GM12864 (cell line): Measurements from ENCODE around the gene MON2.

Source experiments
- DNase-seq: peaks from one replicate; pipeline ENCODE4 v3.0.0-alpha.2; 2011; ENCODE audit warnings: low read depth
- H3K4me3 ChIP-seq: 2 replicates; pipeline ENCODE4 v1.5.1; 2011; ENCODE audit warnings: mild to moderate bottlenecking, low read depth, low read length, control low read depth
- CTCF ChIP-seq: IDR thresholded peaks from 2 replicates; pipeline ENCODE4 v1.5.1; 2011; ENCODE audit warnings: low read depth, mild to moderate bottlenecking, moderate library complexity, low read length, control low read depth, inconsistent platforms; ENCODE audit errors: missing control alignments

The MON2 gene

GRCh38 chr12:62466018-62466593, 520 bp upstream of the MON2 start:
- DNase-seq = no peak

DNA sequence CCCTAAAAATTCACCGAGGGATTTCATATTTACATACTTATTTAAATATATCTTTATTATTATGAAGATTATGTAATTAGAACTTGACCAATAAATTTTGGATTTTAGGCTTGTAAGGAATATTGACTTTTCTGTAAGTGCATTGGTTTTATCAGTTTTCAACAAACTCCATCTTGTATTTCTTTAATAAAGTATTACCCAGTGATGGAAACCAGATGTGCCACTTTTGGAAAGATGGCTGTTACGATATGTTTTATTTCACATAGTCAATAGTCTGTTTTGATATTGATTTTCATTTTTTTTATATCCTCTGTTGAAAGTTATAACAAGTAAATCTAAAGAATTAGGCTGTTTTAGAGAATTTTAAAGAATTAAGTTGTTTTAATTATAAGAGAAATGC, 1.8 kb downstream of the MON2 start:
- no peak for DNase-seq
- peak overlapping the region; percentile 100; the same call in 1 of the 2 replicates for H3K4me3 ChIP-seq
- no peak for TF ChIP-seq CTCF

More at GRCh38 chr12:62466018-62466593, 520 bp upstream of the MON2 start:
- H3K4me3 ChIP-seq = peak overlapping the region; percentile 100
- no peak for TF ChIP-seq CTCF

GRCh38 chr12:62468935-62469334, 2.3 kb downstream of the MON2 start:
- DNase-seq = no peak
- TF ChIP-seq CTCF = no peak
- peak overlapping the region; percentile 32 for H3K4me3 ChIP-seq

- no peak for DNase-seq
- no peak for TF ChIP-seq CTCF
- H3K4me3 ChIP-seq = no peak overlapping the region
Measured at GRCh38 chr12:62469704-62470103, 3.1 kb downstream of the MON2 start.

DNA sequence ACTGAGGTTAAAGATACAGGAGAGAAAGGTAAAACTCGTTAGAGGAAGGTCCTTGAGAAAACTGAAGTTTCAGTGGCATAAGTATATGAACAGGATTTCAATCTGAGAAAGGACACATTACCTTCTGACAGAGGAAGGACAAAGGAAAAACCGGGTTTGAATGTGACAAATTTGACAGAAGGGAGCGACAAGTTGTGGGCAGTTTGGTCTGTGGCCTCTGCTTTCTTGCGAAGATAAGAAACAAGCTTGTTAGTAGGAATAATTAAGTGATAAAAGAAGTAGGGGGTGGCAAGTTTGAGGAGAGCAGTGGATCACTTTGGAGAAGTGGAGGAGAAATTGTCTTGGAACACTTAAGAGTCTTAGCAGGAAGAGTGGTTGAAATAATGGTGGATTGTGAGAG, 5.1 kb downstream of the MON2 start:
- no peak for DNase-seq
- no peak for TF ChIP-seq CTCF
- no peak overlapping the region for H3K4me3 ChIP-seq

GRCh38 chr12:62472472-62472871, 5.8 kb downstream of the MON2 start:
- H3K4me3 ChIP-seq = no peak overlapping the region
- no peak for DNase-seq
- no peak for TF ChIP-seq CTCF

DNA sequence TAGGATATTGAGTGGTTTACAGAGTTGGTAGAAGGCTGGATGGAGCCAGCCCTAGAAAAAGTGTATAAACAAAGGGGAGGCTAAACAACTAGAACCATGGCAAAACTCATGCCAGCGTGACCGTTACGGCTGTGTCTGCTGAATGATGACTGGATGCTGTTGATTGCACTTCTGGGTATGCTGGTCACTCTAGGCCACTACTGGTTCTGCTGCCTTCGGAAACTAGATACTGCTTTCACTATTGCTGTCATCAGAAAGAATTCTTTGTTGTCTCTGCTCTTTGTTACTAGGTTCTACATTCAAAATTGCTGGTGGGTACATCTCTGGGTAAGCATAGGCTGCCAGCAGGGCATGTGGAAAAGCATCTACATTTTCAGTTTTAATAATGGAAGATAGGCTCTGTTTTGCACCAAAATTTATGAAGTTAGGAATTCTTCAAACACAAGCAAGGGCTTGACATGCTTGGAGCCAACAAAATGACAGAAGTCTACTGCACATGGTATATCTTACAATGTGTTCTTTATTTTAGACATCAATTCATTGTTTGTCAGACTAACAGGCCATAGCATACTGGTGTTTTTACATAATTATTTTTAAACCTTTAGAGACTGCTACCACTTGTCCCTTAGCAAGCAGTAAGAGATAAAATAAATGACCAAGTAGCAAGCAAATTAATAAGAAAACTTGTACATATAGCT, 15.4 kb downstream of the MON2 start:
- H3K4me3 ChIP-seq = no peak overlapping the region
- TF ChIP-seq CTCF = no peak
- no peak for DNase-seq
